HG03135 (cell line): Measurements from ENCODE around the gene GRPEL1.
"Not testable (repeated sequence)": the region's sequence is repeated elsewhere in the genome, so short reads cannot be mapped to it uniquely, and the experiment has no call there.

Experiments
- ATAC-seq: cut with Tn5 transposase; IDR thresholded peaks from one replicate; pipeline ENCODE4 v1.9.1; 2021; ENCODE audit warnings: mild to moderate bottlenecking, moderate library complexity; ENCODE audit not compliant: unreplicated experiment

GRPEL1 gene

DNA sequence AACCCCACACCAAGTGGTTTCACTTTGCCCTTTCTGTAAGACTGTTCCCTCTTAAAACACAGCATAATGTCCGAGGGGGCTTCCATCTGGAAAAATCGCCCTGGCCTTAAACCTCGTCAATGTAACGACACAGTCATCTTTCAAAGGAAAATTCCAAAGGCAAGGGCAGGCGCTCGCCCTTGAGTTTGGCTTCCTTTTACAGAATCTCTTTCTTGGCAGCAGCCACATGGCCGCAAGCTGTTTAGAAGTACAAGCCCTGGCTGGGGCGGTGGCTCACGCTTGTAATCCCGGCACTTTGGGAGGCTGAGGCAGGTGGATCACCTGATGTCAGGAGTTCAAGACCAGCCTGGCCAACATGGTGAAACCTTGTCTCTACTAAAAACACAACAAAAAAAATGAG is 27.1 kb upstream of the GRPEL1 start:
- ATAC-seq = no peak

DNA sequence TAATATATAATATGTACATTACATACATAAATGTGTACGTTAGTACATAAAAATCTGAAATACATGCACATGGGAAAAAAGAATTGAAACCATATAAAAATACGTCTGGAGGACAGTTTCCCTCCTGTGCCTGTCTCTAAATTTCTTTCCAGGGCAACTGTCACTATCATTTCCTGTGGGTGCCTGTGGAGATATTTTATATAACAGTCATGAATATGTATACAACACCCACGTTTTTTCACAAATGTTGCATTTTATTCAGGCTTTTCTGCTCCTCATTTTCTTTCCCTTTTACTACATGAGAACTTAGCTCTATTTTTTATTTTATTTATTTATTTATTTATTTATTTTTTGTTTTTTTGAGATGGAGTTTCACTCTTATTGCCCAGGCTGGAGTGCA is 24.2 kb upstream of the GRPEL1 start:
- ATAC-seq = no peak

DNA sequence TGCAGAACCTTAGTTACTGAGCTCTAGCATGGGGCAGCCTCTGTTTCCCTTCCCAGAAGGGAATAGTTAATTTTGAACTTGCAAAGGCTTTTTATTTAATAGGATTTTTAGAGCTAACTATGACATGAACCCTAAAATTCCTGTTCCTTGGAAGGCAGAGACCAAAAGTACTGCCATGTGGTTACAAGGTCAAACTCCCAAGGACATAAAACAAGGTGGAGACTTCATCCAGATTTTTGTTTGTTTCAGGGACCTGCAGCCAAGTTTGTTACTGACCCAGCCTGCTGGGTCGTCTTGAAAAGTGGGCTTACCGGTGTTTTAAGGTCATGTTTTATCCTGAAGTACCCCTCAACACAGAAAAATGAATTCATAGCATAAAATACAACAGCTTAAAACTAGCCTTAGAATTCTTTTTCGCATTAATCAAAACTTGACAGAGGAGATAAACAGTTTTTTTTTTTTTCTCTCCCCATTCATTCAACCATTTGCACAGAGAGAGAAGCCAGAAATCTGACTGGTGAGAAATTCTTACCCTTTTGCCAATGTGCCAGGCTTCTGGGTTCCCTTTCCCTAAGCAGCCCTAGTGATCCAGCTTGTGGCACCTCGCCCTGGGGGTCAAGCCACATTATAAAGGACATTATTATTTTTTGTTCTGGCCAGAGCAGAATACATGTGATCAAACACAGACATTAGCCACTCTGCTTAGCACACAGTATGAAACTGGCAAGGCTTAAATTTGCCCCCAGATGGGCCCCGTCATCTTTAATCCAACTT is 21.5 kb upstream of the GRPEL1 start:
- no peak for ATAC-seq

DNA sequence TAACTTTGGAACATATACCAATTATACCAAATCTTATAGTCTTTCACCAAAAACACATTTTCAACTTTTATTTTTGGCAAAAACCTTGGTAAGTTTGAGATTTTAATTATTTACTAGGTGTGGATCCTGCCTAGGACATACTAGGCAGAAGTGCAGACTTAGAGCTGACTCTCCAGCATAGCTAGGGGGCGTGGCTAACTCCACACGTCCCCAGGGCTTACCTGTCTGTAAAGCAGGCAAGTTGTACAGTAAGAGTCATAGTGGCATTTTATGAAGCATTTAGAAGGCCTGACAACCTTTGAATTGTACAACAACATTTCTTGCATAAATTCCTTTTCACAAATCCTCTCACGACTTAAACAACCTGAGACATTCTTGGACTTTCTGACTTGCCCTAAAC is 19.2 kb upstream of the GRPEL1 start:
- no peak for ATAC-seq

DNA sequence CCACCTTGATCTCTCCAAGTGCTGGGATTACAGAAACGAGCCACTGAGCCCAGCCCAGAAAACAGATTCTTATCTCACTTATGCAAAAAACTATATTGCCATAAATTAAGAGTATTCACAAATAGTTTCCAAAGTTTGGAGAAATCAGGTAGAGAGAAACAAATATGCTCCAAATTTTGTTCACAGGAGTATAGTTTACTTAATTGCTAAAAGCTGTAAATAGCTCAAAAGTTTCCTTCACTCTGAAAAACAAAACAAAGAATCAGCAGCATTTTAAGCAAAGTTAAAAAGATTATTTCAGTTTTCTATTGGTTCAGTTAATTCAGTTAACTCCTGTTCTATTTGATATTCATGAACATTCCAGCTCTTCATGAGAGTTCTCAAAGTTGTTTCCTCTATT is 18.5 kb upstream of the GRPEL1 start:
- no peak for ATAC-seq

DNA sequence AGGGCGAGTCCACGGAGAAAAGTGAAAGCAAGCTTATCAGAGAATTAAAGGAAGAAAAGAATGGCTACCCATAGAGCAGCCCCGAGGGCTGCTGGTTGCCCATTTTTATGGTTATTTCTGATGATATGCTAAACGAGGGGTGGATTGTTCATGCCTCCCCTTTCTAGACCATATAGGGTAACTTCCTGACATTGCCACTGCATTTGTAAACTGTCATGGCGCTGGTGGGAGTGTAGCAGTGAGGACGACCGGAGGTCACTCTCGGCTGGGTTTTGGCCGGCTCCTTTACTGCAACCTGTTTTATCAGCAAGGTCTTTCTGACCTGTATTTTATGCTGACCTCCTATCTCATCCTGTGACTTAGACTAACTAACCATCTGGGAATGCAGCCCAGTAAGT is 16.7 kb upstream of the GRPEL1 start:
- not testable (repeated sequence) for ATAC-seq

DNA sequence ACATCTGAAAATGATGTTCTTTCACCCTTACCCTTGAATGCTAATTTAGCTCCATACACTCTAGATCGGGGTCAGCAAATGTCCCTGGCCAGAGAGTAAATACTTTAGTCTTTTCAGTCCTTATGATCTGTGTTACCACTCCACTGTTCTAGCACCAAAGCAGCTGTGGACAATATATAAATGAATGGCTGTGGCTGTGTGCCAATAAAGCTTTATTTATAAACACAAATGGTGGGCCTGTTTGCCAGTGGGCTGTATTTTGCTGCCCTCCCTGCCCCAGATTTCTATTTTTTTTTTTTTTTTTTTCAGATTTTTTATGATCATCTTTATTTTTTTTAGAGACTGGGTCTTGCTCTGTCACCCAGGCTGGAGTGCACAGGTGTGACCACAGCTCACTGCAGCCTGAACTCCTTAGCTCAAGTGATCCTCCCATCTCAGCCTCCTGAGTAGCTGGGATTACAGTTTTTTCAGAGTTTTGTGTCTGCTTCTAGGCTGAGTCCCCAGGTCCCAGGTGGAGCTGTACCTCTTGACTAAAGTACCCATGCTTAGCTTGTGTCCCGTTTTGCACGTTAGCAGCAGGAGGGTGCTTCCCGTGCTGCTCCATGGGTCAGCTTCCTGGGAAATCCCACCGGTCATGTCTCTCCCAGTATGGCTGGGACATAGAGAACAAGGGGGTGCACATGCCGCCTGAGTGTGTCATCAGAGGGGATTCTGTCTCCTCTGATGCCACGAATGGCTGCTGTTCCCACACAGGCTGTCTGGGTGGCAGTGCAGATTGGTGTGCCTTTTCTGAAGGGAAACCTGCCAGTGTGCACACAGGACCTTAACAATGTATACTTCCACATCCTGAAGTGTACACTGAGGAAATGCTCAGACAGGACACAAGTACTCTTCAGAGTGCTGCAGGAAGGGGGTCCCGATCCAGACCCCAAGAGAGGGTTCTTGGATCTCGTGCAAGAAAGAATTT is 16.0 kb upstream of the GRPEL1 start:
- no peak for ATAC-seq

DNA sequence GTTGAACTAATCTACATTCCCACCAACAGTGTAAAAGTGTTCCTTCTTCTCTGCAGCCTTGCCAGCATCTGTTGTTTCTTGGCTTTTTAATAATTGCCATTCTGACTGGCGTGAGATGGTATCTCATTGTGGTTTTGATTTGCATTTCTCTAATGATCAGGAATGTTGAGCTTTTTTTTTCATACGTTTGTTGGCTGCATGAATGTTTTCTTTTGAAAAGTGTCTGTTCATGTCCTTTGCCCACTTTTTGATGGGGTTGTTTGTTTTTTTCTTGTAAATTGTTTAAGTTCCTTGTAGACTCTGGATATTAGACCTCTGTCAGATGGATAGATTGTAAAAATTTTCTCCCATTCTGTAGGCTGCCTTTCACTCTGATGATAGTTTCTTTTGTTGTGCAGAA is 12.0 kb upstream of the GRPEL1 start:
- not testable (repeated sequence) for ATAC-seq

DNA sequence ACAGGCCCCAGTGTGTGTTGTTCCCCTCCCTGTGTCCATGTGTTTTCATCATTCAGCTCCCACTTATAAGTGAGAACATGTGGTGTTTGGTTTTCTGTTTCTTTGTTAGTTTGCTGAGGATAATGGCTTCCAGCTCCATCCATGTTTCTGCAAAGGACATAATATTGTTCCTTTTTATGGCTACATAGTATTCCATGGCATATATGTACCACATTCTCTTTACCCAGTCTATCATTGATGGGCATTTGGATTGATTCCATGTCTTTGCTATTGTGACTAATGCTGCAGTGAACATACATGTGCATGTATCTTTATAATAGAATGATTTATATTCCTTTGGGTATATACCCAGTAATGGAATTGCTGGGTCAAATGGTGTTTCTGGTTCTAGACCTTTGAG is 11.6 kb upstream of the GRPEL1 start:
- not testable (repeated sequence) for ATAC-seq

DNA sequence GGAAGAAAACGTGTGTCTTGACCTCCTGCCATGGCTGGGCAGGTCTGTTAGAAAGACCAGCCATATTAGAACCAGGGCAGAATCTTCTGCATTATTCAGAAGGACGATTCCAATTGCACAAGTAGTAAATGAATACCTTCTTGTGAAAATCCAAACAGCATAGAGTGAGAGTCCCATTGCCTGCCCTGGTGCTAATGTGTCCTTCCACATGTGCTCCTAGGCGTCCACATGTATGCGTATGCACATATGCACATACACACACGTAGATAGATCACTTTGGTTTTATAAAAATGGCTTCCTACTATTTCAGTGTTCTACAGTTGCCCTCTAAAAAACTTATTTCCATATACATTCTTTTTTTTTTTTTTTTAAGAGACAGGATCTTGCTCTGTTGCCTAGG is 10.2 kb upstream of the GRPEL1 start:
- no peak for ATAC-seq

DNA sequence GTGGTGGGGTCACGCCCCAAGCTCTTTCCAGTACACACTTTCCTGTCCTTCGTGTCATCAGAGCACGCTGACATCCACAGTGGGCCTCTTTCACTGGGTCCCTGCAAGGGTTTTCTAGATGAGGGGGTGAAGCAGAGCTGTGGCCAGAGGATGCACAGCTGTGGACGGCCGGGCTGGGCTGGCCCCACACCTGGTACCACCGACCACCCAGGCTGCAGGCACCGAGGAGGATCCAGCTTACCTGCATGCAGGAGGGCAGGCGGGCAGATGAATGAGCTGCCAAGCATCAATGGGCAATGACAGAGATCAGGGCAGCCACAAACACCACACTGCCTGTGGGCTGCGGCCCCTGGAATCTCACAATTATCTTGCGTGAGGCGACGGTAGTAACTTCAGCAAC is 9.5 kb upstream of the GRPEL1 start:
- no peak for ATAC-seq

DNA sequence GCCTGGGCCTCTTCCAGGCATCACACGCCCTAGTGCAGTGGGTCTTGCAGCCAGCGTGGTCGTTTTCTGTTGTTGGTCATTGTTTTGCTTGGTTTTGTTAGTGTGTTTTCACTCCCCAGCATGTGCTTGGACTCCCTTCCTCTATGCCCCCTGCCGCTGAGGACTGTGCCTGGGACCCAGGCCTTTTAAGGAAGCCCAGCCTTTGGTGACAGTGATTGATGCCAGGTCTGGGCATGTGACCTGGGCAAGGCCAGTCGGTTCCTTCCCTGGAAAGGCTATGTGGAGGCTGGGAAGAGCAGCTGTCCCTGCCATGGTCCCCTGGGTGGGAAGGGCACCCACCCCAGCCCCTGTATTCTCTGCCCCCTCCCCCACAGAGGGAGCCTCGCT is 8.8 kb upstream of the GRPEL1 start:
- ATAC-seq = no peak

DNA sequence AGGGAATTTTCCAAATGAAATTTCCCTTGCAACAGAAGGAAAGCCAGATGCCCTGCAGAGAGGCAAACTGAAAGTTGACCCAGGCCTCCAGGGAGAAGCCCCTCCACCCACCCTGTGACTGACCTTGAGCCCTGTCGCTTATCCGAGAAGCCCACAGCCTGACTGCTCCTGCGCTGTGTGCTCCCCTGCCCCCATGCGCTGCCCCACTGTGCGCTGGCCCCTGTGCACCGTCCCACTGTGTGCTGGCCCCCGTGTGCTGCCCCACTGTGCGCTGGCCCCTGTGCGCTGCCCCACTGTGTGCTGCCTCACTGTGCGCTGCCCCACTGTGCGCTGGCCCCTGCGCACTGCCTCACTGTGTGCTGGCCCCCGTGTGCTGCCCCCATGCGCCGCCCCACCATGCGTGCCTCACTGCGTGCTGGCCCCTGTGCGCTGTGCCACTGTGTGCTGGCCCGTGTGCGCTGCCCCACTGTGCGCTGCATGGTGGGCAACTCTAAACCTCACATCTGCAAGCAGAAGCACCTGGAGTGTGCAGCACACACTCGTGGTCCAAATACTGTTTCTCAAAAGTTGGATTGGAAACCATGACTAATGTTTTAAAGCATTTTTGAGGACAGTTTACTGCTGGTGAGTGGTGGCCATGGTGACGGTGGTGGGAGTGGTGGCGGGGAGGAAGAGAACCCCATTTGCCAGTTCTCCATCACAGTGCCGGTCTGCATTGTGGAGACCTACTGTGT is 8.3 kb upstream of the GRPEL1 start:
- no peak for ATAC-seq

DNA sequence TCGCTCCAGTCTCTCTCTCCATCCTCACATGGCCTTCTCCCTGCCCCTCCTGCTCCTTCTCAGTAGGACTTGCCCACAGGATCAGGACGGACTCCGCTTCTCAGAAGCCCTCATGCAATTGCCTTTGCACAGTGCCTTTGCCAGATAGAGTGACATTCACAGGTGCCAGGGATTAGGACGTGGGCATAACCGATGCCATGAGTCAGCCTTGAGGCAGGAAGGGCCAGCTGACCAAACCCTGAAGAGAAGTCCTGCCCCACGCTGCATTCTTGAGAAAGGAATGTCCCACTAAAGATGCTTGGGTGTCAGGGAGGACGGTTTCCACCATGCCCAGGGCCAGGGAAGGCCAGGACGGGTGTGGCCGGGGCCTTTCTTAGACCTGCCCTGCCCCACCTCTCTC is 6.6 kb upstream of the GRPEL1 start:
- ATAC-seq = no peak

DNA sequence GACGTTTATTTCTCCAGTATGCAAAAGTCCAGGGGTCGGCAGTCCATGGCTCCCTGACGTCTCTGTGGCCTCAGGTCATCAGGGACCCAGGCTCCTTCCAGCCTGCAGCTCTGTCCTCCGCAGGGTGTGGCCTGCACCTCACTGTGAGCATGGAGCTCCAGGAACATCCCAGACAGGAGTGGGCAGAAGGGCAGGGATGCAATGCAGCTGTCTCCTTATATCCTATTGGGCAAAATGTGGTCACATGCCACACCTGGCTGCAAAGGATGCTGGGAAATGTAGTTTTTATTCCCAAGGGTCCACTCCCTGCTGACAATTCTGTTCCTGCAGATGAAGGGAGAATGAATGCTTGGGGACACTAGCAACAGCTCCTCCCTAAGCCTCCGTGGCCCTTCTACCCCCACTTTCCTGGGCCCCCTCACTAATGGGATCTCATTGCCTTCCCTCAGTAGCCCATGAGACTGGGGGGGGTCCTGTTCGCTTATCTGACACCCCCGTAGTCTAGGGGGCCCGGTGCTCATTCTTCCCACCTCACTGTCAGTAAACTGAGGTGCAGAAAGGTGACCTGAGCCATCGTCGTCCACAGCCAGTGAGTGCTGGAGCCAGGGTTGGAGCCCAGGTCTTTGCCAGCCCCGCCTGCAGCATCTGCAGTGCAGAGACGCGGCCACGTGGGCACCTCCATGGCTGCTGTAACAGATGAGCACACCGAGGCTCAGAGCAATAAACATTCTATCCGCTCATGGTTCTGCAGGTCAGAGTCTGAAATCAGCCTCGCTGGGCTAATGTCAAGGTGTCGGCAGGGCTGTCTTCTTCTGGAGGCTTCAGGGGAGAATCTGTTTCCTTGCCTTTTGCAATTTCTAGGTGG is 5.9 kb upstream of the GRPEL1 start:
- ATAC-seq = no peak

DNA sequence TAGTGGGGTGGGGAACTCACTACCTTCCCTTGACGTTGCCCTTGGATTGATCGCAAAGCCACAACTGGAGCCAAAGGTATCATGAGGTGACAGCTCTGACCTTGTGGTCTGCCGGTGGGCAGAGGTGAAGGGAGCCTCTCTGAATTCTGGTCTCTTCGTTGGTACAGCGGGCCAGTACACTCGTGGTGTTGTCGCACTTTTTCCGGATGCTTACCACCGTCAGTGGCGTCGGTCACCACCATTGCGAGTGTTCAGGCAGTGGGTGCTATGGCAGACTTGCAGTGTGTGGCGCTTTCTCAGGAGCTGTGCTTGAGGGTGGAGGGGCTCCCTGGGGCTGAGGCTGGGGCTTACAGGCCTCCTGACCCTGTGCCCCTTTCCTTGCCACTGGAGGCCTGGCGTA is 5.2 kb upstream of the GRPEL1 start:
- no peak for ATAC-seq

DNA sequence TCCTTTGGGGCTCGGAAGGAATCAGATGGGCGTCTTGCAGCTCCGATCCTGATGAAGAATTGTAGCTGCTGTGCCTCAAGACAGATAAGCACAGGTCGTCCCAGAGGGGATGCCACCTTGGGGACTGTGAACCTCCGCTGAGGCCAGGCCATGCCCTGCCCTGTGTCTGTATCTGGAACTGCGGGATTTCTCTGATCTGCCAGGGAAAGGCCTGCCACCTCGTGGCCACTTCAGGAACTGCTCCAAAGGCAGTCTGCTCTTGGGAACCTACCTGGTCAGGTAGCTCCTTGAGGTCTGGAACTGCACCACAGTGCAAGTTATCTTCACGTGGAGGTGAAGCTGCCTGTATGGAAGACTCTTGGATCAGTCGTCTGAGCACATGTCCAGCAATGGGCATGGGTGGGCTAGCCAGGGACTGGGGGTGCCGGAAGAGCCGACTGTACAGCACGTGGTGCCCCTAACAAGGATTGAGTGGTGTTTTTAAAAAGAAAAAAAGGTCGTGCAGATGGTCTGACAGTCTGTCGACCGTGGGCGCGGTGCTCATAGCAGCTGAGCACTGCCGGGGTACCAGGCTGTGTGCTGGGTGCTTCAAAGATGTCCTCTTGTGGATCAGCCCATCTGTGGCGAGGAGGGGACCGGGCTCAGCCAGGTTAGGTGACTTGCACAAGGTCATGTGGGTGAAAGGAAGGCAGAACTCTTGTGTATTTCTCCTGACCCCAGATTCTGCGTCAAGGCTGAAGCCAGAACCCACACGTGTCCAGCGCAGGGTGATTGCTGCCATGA is 3.1 kb upstream of the GRPEL1 start:
- no peak for ATAC-seq

DNA sequence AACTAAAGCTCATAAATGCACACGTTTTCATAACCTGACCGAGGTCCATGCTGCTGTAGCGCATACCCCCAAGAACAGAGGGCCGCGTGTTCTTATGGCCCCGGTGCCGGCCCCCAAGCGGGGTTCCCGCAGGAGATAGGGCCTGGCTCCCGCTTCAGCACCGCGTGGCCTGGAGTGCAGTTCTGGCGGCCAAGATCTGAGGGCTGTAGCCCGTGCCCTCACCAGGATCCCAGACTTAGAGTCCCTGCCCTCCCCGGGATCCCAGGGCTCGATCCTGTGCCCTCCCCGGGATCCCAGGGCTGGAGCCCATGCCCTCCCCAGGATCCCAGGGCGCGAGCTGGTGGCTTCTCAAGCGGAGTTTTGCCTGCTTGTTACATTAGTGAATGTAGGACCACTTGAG is 1.0 kb upstream of the GRPEL1 start:
- ATAC-seq = no peak

DNA sequence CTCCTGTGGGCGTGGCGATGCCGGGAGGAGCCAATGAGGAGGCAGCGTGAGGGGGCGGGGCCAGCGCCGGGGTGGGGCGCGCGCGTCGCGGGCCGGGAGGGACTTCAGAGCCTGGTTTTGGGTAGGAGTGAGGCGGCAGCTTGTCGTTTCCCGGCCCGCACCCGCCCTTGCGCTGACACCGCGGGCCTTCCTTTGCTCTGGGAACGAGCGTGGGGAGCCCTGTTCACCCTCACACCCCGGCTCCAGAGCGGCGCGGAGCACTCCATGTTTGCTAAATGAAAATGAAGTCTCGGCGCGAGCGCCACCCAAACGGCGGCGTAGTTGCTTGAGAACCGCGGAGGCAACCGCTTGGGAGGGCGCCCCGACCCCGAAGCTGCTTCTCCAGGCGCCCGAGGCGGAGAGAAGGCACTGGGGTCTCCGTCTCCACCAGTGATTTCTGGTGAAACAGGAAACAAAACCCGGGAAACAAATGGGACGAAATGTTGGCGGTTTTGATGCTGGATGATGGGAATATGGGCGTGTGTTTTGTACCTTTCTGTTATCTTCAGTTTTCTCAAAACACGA is 497 bp upstream of the GRPEL1 start:
- peak; percentile 24 for ATAC-seq

DNA sequence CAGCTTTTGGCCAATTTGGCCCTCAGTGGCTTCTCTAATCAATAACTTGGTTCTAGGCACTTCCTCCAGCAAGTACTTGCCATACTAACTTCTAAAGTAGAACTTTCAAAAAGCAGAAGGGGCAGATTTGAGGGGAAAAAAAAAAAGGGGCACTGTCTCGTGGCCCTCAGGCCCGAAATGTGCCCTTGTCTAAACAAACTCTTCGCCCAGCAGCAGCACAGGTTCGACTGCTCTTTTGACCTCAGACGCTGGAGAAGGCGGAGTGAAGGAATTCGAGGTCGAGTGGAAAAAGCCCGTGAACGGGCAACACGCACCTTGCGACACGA is 775 bp downstream of the GRPEL1 start:
- no peak for ATAC-seq
